Neural cell (in vitro differentiated cells): ENCODE data around the gene CNRIP1. TPM values are rescaled to one million over a fixed set of nuclear protein-coding genes. Genes with fewer than 3 reads are reported as not detected.

ENCODE experiments used
- H2AFZ ChIP-seq: fragments of 200-600, 300-800 bp; sonication (generic), shearing (Covaris generic); 2 replicates; pipeline ENCODE4 v1.6.0; 2014; ENCODE audit warnings: low read depth, mild to moderate bottlenecking, antibody characterized with exemption, low read length, moderate library complexity
- H3F3A ChIP-seq: fragments of 200-600 bp; shearing (Covaris generic); 2 replicates; pipeline ENCODE4 v1.6.1; 2016; ENCODE audit warnings: mild to moderate bottlenecking, moderate library complexity, mixed read lengths, antibody characterized with exemption, low read length; ENCODE audit not compliant: insufficient read depth, poor library complexity, severe bottlenecking
- H3K27ac ChIP-seq: fragments of 200-600, 300-800 bp; sonication (generic), shearing (Covaris generic); 2 replicates; pipeline ENCODE4 v1.5.1; 2014; ENCODE audit warnings: mild to moderate bottlenecking, low read length, moderate library complexity
- H3K27me3 ChIP-seq: fragments of 300-800, 200-600 bp; sonication (generic), shearing (Covaris generic); 2 replicates; pipeline ENCODE4 v1.6.0; 2014; ENCODE audit warnings: mild to moderate bottlenecking, low read depth, low read length, moderate library complexity; ENCODE audit not compliant: insufficient read depth
- H3K36me3 ChIP-seq: fragments of 300-800, 200-600 bp; sonication (generic), shearing (Covaris generic); 2 replicates; pipeline ENCODE4 v1.5.1; 2014; ENCODE audit warnings: mild to moderate bottlenecking, antibody characterized with exemption, low read length, moderate library complexity; ENCODE audit not compliant: insufficient read depth
- H3K4me2 ChIP-seq: fragments of 300-800, 200-600 bp; sonication (generic), shearing (Covaris generic); 2 replicates; pipeline ENCODE4 v1.6.0; 2014; ENCODE audit warnings: mild to moderate bottlenecking, low read length
- H3K4me3 ChIP-seq: fragments of 300-800, 200-600 bp; sonication (generic), shearing (Covaris generic); 2 replicates; pipeline ENCODE4 v1.5.1; 2014; ENCODE audit warnings: mild to moderate bottlenecking, low read length, moderate library complexity
- H3K79me2 ChIP-seq: fragments of 200-600 bp; shearing (Covaris generic); replicated peaks from 2 replicates; pipeline ENCODE4 v1.6.0; 2014; ENCODE audit warnings: mild to moderate bottlenecking, low read length, moderate library complexity; ENCODE audit not compliant: insufficient read depth
- H3K9ac ChIP-seq: fragments of 300-800, 200-600 bp; sonication (generic), shearing (Covaris generic); 2 replicates; pipeline ENCODE4 v1.6.1; 2016; ENCODE audit warnings: mild to moderate bottlenecking, low read length, mixed read lengths
- H3K9me2 ChIP-seq: fragments of 200-600 bp; shearing (Covaris generic); 2 replicates; pipeline ENCODE4 v1.6.1; 2016; ENCODE audit warnings: mild to moderate bottlenecking, low read length, mixed read lengths; ENCODE audit not compliant: insufficient read depth
- H3K9me3 ChIP-seq: fragments of 200-600, 300-800 bp; sonication (generic), shearing (Covaris generic); 2 replicates; pipeline ENCODE4 v1.6.1; 2016; ENCODE audit warnings: mild to moderate bottlenecking, mixed run types, low read length, moderate library complexity, mixed read lengths
- H4K20me1 ChIP-seq: fragments of 200-600 bp; shearing (Covaris generic); 2 replicates; pipeline ENCODE4 v1.6.1; 2016; ENCODE audit warnings: mild to moderate bottlenecking, mixed run types; ENCODE audit not compliant: insufficient read depth
- EP300 ChIP-seq: fragments of 450-650 bp; conservative IDR thresholded peaks from 2 replicates; pipeline ENCODE4 v1.6.1; 2014; ENCODE audit warnings: antibody characterized with exemption, mild to moderate bottlenecking, moderate library complexity; ENCODE audit not compliant: poor library complexity, severe bottlenecking
- EZH2 ChIP-seq: fragments of 200-600, 300-800 bp; shearing (Covaris generic), sonication (generic); IDR thresholded peaks from 2 replicates; pipeline ENCODE4 v1.6.1; 2014; ENCODE audit warnings: antibody characterized with exemption, low read length, borderline replicate concordance, mild to moderate bottlenecking; ENCODE audit not compliant: insufficient read depth, poor library complexity, severe bottlenecking
- MXI1 ChIP-seq: fragments of 450-650 bp; conservative IDR thresholded peaks from 2 replicates; pipeline ENCODE4 v1.6.1; 2014; ENCODE audit warnings: antibody characterized with exemption, mild to moderate bottlenecking; ENCODE audit not compliant: poor library complexity, severe bottlenecking
- POLR2AphosphoS5 ChIP-seq: IDR thresholded peaks from 2 replicates; pipeline ENCODE4 v1.6.1; 2012
- RAD21 ChIP-seq: fragments of 450-650 bp; conservative IDR thresholded peaks from 2 replicates; pipeline ENCODE4 v1.6.1; 2014; ENCODE audit warnings: antibody characterized with exemption, mild to moderate bottlenecking, moderate library complexity
- SMC3 ChIP-seq: fragments of 450-650 bp; conservative IDR thresholded peaks from 2 replicates; pipeline ENCODE4 v1.6.1; 2014; ENCODE audit warnings: antibody characterized with exemption, mild to moderate bottlenecking, moderate library complexity; ENCODE audit not compliant: poor library complexity
- TAF1 ChIP-seq: IDR thresholded peaks from 2 replicates; pipeline ENCODE4 v1.6.1; 2012; ENCODE audit warnings: low read depth
- polyA plus RNA-seq: library from polyadenylated mRNA; depleted of rRNA; stranded (reverse); fragments of >200 nt; gene quantifications from 2 replicates; pipeline ENCODE4 v1.2.3, GENCODE V29; 2014
- TF ChIP-seq, protein P1 (sequence below): IDR thresholded peaks from 2 replicates; pipeline ENCODE4 v1.6.1; 2012; ENCODE audit warnings: borderline replicate concordance
- TF ChIP-seq, protein P2 (sequence below): fragments of 450-650 bp; IDR thresholded peaks from 2 replicates; pipeline ENCODE4 v1.5.1; 2014; ENCODE audit warnings: antibody characterized with exemption, mild to moderate bottlenecking, moderate library complexity; ENCODE audit not compliant: poor library complexity, severe bottlenecking

Gene CNRIP1
- polyA plus RNA-seq, 1 donor from 2014 or later: 28.2 TPM

DNA sequence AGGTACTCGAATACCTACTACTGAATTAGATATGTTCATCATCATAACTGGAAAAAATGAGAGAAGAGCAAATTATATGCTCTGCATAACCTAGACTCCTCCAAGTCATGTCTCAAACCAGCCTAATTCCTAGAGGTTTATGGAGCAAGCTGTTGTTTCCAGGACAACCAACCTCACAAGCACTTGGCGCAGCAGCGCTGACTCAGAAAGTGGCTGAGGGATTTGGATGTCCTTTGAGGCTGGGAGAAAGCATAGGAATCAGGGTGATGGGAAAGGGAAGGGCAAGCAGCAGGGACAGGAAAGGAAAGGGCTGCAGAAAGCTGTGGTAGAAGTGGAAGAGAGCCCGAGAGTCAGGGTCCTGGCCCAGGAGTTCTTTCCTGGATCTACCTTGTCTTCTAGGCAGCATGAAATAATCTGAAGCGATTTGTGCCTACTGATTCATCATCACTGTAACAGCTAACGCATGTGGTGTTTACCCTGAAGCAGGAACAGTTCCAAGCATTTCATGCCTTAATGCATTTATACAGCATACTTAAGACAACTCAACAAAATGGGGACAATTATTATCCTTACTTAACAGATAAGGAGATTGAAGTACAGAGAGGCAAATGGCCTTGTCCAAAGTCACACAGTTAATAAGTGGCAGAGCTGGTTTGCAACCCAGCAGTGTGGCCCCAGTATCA, 49.0 kb upstream of the CNRIP1 start:
- H3K9ac ChIP-seq: peak overlapping the region; percentile 10
- TF ChIP-seq TAF1: no peak
- no peak for TF ChIP-seq SMC3
- TF ChIP-seq EZH2: no peak
- no peak for TF ChIP-seq EP300
- peak; percentile 12 for TF ChIP-seq RAD21
- TF ChIP-seq, protein P1, sequence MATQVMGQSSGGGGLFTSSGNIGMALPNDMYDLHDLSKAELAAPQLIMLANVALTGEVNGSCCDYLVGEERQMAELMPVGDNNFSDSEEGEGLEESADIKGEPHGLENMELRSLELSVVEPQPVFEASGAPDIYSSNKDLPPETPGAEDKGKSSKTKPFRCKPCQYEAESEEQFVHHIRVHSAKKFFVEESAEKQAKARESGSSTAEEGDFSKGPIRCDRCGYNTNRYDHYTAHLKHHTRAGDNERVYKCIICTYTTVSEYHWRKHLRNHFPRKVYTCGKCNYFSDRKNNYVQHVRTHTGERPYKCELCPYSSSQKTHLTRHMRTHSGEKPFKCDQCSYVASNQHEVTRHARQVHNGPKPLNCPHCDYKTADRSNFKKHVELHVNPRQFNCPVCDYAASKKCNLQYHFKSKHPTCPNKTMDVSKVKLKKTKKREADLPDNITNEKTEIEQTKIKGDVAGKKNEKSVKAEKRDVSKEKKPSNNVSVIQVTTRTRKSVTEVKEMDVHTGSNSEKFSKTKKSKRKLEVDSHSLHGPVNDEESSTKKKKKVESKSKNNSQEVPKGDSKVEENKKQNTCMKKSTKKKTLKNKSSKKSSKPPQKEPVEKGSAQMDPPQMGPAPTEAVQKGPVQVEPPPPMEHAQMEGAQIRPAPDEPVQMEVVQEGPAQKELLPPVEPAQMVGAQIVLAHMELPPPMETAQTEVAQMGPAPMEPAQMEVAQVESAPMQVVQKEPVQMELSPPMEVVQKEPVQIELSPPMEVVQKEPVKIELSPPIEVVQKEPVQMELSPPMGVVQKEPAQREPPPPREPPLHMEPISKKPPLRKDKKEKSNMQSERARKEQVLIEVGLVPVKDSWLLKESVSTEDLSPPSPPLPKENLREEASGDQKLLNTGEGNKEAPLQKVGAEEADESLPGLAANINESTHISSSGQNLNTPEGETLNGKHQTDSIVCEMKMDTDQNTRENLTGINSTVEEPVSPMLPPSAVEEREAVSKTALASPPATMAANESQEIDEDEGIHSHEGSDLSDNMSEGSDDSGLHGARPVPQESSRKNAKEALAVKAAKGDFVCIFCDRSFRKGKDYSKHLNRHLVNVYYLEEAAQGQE: peak; percentile 44
- H4K20me1 ChIP-seq: no peaks in the 10 kb centered on the region
- H3K9me3 ChIP-seq: no peaks in the 10 kb centered on the region
- H3K36me3 ChIP-seq: no peaks in the 10 kb centered on the region
- no peaks in the 10 kb centered on the region for H3F3A ChIP-seq
- H2AFZ ChIP-seq: no peak overlapping the region
- no peaks in the 10 kb centered on the region for H3K27me3 ChIP-seq
- no peaks in the 10 kb centered on the region for H3K79me2 ChIP-seq
- H3K27ac ChIP-seq: peak overlapping the region; percentile 32
- H3K4me3 ChIP-seq: peak overlapping the region; percentile 43
- H3K4me2 ChIP-seq: peak overlapping the region; percentile 13
- no peaks in the 10 kb centered on the region for H3K9me2 ChIP-seq

DNA sequence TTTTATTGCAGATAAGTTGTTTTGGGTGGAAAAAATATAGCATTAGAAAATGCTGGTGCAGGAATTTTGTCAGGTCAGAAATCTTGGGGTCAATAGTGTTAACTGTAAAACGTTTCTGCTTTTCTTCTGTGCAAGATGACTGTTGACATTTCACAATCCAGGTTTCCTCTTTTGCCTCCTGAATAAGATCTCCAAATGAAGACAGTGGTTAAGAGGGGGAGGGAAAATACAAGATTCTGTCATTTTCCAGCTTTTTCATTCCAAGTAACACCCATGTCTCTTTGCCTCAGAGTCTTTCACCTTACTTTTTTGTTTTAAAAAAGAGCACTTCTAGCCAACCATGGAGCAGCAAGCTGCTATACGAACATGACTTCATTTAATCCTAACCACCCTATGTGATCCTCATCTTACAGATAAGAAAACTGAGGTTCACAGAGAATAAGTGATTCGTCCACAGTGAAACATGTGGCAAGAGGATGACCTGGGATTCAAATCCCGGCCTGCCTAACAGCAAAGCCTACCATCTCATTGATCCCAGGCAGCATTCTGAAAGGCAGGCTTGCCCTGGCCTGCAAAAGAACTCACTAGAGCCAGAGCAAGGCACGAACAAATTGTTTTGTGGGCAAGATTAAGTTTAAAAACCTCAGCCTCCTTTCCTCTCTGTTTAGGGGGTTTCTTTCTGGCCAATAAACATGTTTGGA, 48.4 kb upstream of the CNRIP1 start:
- peak overlapping the region; percentile 13 for H3K4me2 ChIP-seq

More for the DNA sequence above, 48.4 kb upstream of the CNRIP1 start:
- no peaks in the 10 kb centered on the region for H3K9me2 ChIP-seq
- no peak overlapping the region for H3K9ac ChIP-seq
- peak overlapping the region; percentile 32 for H3K27ac ChIP-seq
- H3K27me3 ChIP-seq: no peaks in the 10 kb centered on the region
- no peaks in the 10 kb centered on the region for H3F3A ChIP-seq
- H4K20me1 ChIP-seq: no peaks in the 10 kb centered on the region
- no peaks in the 10 kb centered on the region for H3K9me3 ChIP-seq
- TF ChIP-seq MXI1 (no peak), POLR2AphosphoS5 (no peak), EP300 (no peak), SMC3 (no peak)
- TF ChIP-seq, protein P2, sequence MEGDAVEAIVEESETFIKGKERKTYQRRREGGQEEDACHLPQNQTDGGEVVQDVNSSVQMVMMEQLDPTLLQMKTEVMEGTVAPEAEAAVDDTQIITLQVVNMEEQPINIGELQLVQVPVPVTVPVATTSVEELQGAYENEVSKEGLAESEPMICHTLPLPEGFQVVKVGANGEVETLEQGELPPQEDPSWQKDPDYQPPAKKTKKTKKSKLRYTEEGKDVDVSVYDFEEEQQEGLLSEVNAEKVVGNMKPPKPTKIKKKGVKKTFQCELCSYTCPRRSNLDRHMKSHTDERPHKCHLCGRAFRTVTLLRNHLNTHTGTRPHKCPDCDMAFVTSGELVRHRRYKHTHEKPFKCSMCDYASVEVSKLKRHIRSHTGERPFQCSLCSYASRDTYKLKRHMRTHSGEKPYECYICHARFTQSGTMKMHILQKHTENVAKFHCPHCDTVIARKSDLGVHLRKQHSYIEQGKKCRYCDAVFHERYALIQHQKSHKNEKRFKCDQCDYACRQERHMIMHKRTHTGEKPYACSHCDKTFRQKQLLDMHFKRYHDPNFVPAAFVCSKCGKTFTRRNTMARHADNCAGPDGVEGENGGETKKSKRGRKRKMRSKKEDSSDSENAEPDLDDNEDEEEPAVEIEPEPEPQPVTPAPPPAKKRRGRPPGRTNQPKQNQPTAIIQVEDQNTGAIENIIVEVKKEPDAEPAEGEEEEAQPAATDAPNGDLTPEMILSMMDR: no peak
- TF ChIP-seq, protein P1: no peak
- no peak overlapping the region for H2AFZ ChIP-seq
- H3K4me3 ChIP-seq: peak overlapping the region; percentile 43
- H3K36me3 ChIP-seq: no peaks in the 10 kb centered on the region
- H3K79me2 ChIP-seq: no peaks in the 10 kb centered on the region
